ENCODE measurements around the gene KIAA0513. TPM values are rescaled to one million over a fixed set of nuclear protein-coding genes. Genes with fewer than 3 reads are reported as not detected.
A peak's percentile ranks its signal among the peaks of the same experiment; 100 is the strongest.

The KIAA0513 gene
- polyA plus RNA-seq, 1 donor (not counting 4 experiments of a cell fraction or from before 2014, with no cell fraction given): 3.3 TPM

- Histone ChIP-seq H3K9me3 (ENCODE audit: control insufficient read depth, low read depth, low read length) (no peaks in the 10 kb centered on the region), H3K36me3 (ENCODE audit: control insufficient read depth in 2 of 2, extremely low read depth in 1 of 2, insufficient read depth in 2 of 2, low read length in 2 of 2) (peaks cover 20 to 25% of the 10 kb centered on the region in 2 experiments), H3K79me2 (ENCODE audit: control insufficient read depth, insufficient read depth, low read length) (peaks cover 61% of the 10 kb centered on the region), H3K4me1 (ENCODE audit: control insufficient read depth, extremely low read depth, insufficient read depth, low read length) (peaks cover 27% of the 10 kb centered on the region), H3K9ac (ENCODE audit: control insufficient read depth, extremely low read depth, insufficient read depth, low read length) (peak overlapping the region; percentile 72), H4K20me1 (ENCODE audit: control insufficient read depth, extremely low read depth, insufficient read depth, low read length) (no peaks in the 10 kb centered on the region), H3K27me3 (ENCODE audit: control insufficient read depth, extremely low read depth, insufficient read depth, low read length) (no peaks in the 10 kb centered on the region), H3K4me2 (ENCODE audit: control insufficient read depth, extremely low read depth, insufficient read depth, low read depth, low read length) (no peak overlapping the region), H3K4me3 (ENCODE audit: control insufficient read depth in 2 of 3, extremely low read depth in 1 of 3, insufficient read depth in 2 of 3, low read depth in 1 of 3, low read length in 3 of 3) (no peak overlapping the region), H3K9me1 (ENCODE audit: control insufficient read depth, extremely low read depth, insufficient read depth, low read length) (no peaks in the 10 kb centered on the region), H2AFZ (ENCODE audit: control insufficient read depth, low read length) (no peak overlapping the region), H3K27ac (ENCODE audit: control insufficient read depth, insufficient read depth, low read length) (peak overlapping the region; percentile 95)
- dilution Hi-C loops (cut with MboI; ENCODE audit: extremely low pct_ligation_motif_present, low sequenced_read_pairs): no loop called here
- FAIRE-seq: no peak
- TF ChIP-seq EZH2 (IDR thresholded peaks at IDR 0.05; ENCODE audit: low read length): no peak
- TF ChIP-seq, protein P1, sequence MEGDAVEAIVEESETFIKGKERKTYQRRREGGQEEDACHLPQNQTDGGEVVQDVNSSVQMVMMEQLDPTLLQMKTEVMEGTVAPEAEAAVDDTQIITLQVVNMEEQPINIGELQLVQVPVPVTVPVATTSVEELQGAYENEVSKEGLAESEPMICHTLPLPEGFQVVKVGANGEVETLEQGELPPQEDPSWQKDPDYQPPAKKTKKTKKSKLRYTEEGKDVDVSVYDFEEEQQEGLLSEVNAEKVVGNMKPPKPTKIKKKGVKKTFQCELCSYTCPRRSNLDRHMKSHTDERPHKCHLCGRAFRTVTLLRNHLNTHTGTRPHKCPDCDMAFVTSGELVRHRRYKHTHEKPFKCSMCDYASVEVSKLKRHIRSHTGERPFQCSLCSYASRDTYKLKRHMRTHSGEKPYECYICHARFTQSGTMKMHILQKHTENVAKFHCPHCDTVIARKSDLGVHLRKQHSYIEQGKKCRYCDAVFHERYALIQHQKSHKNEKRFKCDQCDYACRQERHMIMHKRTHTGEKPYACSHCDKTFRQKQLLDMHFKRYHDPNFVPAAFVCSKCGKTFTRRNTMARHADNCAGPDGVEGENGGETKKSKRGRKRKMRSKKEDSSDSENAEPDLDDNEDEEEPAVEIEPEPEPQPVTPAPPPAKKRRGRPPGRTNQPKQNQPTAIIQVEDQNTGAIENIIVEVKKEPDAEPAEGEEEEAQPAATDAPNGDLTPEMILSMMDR (optimal IDR thresholded peaks at IDR 0.05 in 1 of 3, IDR thresholded peaks at IDR 0.05 in 1 of 3, conservative IDR thresholded peaks at IDR 0.05 in 1 of 3; ENCODE audit: extremely low read depth in 1 of 3, insufficient read depth in 2 of 3, low read length in 3 of 3): no peak
- no peak for DNase-seq (ENCODE audit: low read depth, low spot score)
Measured at GRCh38 chr16:84993926-84994325, 33.7 kb upstream of the KIAA0513 start.

DNA sequence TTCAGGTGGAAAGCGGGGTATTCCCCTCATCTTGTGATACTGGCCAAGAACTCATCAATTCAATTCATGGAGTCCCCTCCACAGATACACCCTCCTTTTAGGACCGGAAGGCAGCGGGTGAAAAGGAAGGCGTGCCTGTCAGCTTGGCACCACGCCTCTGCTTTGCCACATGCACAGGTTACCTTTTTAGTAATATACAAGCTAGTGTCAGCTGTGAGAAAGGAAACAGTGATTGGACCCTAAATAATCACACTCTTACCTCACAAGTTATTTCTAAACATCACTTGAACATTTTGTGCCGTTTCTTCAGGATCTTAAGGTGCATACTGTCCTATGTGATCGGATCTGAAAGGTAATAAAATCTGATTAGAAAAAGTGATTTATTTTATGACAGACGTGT, 31.9 kb upstream of the KIAA0513 start:
- peak overlapping the region; percentile 11 for H3K4me2 ChIP-seq (ENCODE audit: control insufficient read depth, extremely low read depth, insufficient read depth, low read depth, low read length)
- no peak overlapping the region for H2AFZ ChIP-seq (ENCODE audit: control insufficient read depth, low read length)
- no peaks in the 10 kb centered on the region for H3K9me1 ChIP-seq (ENCODE audit: control insufficient read depth, extremely low read depth, insufficient read depth, low read length)
- FAIRE-seq: no peak
- TF ChIP-seq EZH2 (IDR thresholded peaks at IDR 0.05; ENCODE audit: low read length): no peak
- TF ChIP-seq, protein P1 (optimal IDR thresholded peaks at IDR 0.05 in 1 of 3, IDR thresholded peaks at IDR 0.05 in 1 of 3, conservative IDR thresholded peaks at IDR 0.05 in 1 of 3; ENCODE audit: extremely low read depth in 1 of 3, insufficient read depth in 2 of 3, low read length in 3 of 3): no peak
- H3K9me3 ChIP-seq (ENCODE audit: control insufficient read depth, low read depth, low read length): no peaks in the 10 kb centered on the region
- dilution Hi-C loops (cut with MboI; ENCODE audit: extremely low pct_ligation_motif_present, low sequenced_read_pairs): no loop called here
- peak overlapping the region; percentile 95 for H3K27ac ChIP-seq (ENCODE audit: control insufficient read depth, insufficient read depth, low read length)
- H3K79me2 ChIP-seq (ENCODE audit: control insufficient read depth, insufficient read depth, low read length): peaks cover 62% of the 10 kb centered on the region
- H3K27me3 ChIP-seq (ENCODE audit: control insufficient read depth, extremely low read depth, insufficient read depth, low read length): no peaks in the 10 kb centered on the region
- no peaks in the 10 kb centered on the region for H4K20me1 ChIP-seq (ENCODE audit: control insufficient read depth, extremely low read depth, insufficient read depth, low read length)
- no peak overlapping the region for H3K9ac ChIP-seq (ENCODE audit: control insufficient read depth, extremely low read depth, insufficient read depth, low read length)
- DNase-seq (ENCODE audit: low read depth, low spot score): no peak
- H3K4me1 ChIP-seq (ENCODE audit: control insufficient read depth, extremely low read depth, insufficient read depth, low read length): peaks cover 43% of the 10 kb centered on the region
- H3K4me3 ChIP-seq (ENCODE audit: control insufficient read depth in 2 of 3, extremely low read depth in 1 of 3, insufficient read depth in 2 of 3, low read depth in 1 of 3, low read length in 3 of 3): no peak overlapping the region
- peaks cover 13 to 21% of the 10 kb centered on the region in 2 experiments for H3K36me3 ChIP-seq (ENCODE audit: control insufficient read depth in 2 of 2, extremely low read depth in 1 of 2, insufficient read depth in 2 of 2, low read length in 2 of 2)
